Endothelial cell of hepatic sinusoid (primary cell): Measurements from ENCODE around the gene SLMAP.
"Not testable (repeated sequence)": the region's sequence is repeated elsewhere in the genome, so short reads cannot be mapped to it uniquely, and the experiment has no call there.

Experiments
- in situ Hi-C: cut with HindIII; loops from 2 replicates; pipeline ENCODE4 v1.10.0; 2017; ENCODE audit warnings: low sequenced_read_pairs

SLMAP gene

GRCh38 chr3:57864853-57865252, 108.7 kb downstream of the SLMAP start:
- in situ Hi-C loops: loop anchor here (5.0 kb wide), 1 partner anchor 52 kb away; no protein-coding TSS in a partner anchor

DNA sequence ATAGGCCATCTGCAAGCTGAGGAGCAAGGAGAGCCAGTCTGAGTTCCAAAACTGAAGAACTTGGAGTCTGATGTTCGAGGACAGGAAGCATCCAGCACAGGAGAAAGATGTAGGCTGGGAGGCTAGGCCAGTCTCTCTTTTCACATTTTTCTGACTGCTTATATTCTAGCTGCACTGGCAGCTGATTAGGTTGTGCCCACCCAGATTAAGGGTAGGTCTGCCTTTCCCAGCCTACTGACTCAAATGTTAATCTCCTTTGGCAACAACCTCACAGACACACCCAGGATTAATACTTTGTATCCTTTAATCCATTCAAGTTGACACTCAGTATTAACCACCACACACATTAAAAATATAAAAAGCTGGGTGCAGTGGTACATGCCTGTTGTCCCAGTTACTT, 113.0 kb downstream of the SLMAP start:
- in situ Hi-C loops: not testable (repeated sequence)

GRCh38 chr3:57872606-57873005, 116.5 kb downstream of the SLMAP start:
- in situ Hi-C loops: no loop called here

GRCh38 chr3:57876632-57877031, 120.5 kb downstream of the SLMAP start:
- in situ Hi-C loops: no loop called here

DNA sequence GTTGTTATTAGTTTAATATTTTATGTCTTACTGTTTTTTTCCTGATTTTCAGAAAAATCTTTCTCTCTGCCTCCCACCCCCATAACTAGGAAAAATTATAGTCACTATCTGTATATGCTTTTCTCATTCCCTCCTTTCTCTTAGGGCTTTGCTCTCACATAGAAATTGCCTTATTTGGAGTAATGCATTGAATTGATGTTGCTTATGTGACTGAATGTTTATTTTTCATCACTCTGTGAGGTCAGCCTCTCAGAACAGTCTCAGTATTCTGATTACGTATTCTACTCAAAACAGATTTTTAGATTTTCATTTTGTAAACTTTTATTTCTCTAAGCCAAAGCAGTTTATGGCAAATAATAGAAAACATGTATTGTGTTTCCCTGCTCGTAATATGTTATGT, 121.0 kb downstream of the SLMAP start:
- in situ Hi-C loops: no loop called here

GRCh38 chr3:57884436-57884835, 128.3 kb downstream of the SLMAP start:
- in situ Hi-C loops: not testable (repeated sequence)

- in situ Hi-C loops: no loop called here
Measured at GRCh38 chr3:57889807-57890206, 133.7 kb downstream of the SLMAP start.

- in situ Hi-C loops: no loop called here
Measured at GRCh38 chr3:57890874-57891273, 134.8 kb downstream of the SLMAP start.

- in situ Hi-C loops: no loop called here
Measured at GRCh38 chr3:57892423-57892822, 136.3 kb downstream of the SLMAP start.

GRCh38 chr3:57893156-57893555, 137.0 kb downstream of the SLMAP start:
- in situ Hi-C loops: no loop called here

DNA sequence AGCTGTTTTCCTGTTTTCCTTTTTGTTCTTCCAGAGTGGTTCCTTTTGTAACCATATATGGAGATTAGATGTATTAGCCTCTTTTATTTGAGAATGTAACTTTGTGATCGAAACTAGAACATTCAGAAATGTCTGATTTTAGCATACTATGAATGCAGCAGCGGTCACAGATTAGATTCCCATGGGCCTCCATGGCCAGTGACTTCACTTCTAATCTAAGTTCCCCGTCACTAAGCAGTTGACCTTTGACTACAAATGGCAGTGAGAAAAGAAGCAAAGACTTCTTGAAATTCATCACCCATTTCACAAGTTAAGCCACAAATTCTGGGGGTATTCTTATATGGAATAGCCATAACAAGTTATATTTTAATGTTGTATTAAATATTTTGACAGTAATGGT, 137.6 kb downstream of the SLMAP start:
- in situ Hi-C loops: no loop called here

GRCh38 chr3:57896031-57896430, 139.9 kb downstream of the SLMAP start:
- in situ Hi-C loops: no loop called here

DNA sequence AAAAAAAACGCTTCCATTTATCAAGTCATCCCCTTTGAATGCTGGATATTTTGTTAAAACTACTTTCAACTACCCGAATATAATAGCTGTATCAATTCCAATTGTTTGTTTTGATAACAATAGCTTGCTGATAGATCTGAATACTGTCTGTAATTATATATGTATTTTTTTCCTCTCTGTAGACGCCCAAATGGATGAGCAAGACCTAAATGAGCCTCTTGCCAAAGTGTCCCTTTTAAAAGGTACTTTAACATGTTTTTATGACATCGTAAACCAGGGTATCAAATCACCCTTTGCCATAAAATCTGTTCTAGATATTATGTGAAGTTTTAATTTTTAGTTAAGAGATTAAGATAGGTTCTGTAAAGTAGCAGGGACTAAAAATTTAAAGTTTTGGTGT, 140.6 kb downstream of the SLMAP start:
- in situ Hi-C loops: no loop called here

DNA sequence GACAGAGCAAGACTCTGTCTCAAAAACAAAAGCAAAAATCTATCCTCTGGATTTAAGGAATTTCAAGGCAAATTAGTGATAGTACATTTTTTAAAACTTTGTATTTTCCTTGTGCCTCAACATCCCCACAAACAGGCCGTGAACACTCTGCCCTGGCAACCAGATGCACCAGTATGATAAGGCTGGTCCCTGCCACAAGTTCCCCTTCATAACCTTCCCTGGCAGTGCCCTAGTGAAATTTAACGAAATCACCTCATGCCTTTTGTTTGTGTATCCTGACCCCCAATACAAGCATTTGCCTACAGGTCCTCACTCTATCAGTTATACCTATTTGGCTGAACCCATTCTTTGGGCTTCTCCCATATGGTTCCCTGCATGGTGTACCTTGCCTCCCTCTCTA, 144.7 kb downstream of the SLMAP start:
- in situ Hi-C loops: no loop called here

GRCh38 chr3:57903124-57903890, 147.2 kb downstream of the SLMAP start:
- in situ Hi-C loops: no loop called here

GRCh38 chr3:57910990-57911389, 154.9 kb downstream of the SLMAP start:
- in situ Hi-C loops: no loop called here

DNA sequence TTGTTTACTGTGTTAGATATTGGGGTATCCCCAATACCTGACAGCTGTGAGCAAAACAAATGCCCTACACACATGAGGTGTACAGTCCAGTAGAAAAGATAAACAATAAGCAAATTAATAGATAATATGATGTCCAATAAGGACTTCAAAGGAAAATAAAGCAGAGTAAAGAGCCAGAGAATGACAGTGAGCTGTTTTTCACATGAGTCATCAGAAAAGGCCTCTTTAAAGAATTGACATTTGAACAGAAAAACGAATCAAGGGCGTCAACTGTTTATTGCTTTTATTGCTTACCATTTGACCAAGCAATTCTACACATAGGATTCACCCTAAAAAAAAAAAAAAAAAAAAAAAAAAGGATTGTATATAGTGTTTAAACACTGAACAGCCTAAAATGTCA, 155.5 kb downstream of the SLMAP start:
- in situ Hi-C loops: no loop called here

GRCh38 chr3:57917601-57918000, 161.5 kb downstream of the SLMAP start:
- in situ Hi-C loops: loop anchor here (5.0 kb wide), 1 partner anchor 55 kb away; no protein-coding TSS in a partner anchor

DNA sequence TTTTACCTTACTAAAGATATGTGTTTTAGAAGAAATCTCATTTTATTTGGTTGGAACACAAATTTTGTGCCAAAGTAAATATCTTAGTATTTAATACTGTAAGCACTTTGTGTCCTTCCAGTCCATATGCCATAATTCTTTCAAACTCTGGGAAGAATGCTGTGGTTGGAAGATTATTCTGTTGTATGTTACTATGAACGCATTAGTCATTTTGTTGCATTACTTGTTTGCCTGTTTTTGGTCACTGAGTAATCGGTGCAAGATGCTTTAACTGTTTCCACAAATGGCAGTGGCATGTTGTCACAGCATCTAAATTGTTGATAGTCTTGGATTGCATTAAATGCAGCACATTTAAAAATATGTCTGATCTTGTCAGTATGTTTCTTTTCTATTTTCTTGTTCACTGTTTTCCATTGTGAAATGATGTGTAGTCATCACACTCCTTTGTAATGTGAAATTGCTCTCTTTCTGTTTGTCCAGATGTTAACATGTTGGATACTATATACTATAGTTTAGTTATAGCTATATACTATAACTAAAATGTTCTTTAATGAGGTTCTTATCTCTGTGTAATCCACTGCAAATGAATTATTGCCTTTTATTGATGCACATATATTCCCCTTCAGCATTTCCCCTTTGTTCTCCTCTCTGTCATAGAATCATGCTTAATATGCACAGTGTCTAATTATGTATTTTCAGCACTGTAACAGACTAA, 162.2 kb downstream of the SLMAP start:
- in situ Hi-C loops: loop anchor here (5.0 kb wide), 1 partner anchor 56 kb away; no protein-coding TSS in a partner anchor

GRCh38 chr3:57919987-57920386, 163.9 kb downstream of the SLMAP start:
- in situ Hi-C loops: loop anchor here (5.0 kb wide), 1 partner anchor 58 kb away; no protein-coding TSS in a partner anchor

DNA sequence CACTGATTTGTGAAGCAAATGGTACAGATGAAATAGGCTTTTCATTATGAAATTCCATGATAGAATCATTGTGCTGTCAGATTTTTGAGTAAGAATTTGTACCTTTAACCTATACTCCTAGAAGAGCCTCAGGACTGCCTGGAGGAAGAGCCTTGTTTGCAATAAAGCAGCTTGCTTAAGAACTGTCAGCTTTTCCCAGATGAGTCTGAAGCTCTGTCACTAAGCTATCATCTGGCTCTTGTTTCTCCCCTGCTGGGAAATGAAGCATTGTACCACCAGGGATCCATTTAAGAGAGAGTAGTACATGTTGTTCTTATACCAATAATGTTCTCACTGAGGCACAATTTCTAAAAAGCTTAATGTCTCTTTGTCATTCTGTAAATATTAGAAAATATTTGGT, 167.0 kb downstream of the SLMAP start:
- in situ Hi-C loops: no loop called here

DNA sequence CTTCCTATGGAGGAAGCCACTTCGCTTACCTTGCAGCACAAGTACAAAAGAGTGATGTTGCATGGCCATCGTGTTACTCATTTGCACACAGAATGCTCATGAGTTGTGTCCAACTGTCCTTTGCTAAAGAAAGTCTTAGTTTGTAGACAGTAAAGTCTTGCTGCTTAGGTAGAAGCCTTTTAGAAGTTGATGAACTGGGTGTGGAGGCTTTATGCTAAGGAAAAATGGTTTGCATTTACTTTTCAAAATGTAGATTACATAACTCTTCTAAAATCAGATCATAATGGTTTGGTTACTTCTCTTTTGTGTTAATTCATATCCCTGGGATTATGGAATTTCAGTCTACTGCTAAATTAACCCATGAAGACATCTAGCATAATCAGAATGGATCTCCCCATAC, 167.6 kb downstream of the SLMAP start:
- in situ Hi-C loops: no loop called here
